CD14-positive monocyte (primary cell): ENCODE data around the gene FAM114A2. TPM values are rescaled to one million over a fixed set of nuclear protein-coding genes. Genes with fewer than 3 reads are reported as not detected.

Source experiments
- DNase-seq, 3 donors: peaks; one replicate each; pipeline ENCODE4 v3.0.0-alpha.2; 2011 to 2022
- H2AFZ ChIP-seq: 2 replicates; pipeline ENCODE4 v1.6.0; 2012; ENCODE audit warnings: mild to moderate bottlenecking, low read depth, low read length, inconsistent platforms; ENCODE audit not compliant: insufficient read depth, poor library complexity, severe bottlenecking
- H3K27ac ChIP-seq, 2 donors: 1 replicate in 1 of 2; 2 replicates in 1 of 2; pipeline ENCODE4 v1.5.1; 2012 to 2013; ENCODE audit warnings: low read length in 2 of 2, control low read depth in 1 of 2, inconsistent platforms in 1 of 2, low read depth in 1 of 2, mild to moderate bottlenecking in 1 of 2
- H3K27me3 ChIP-seq, 2 donors: one replicate each; pipeline versions ENCODE4 v1.6.0 to v1.6.1; 2011 to 2013; ENCODE audit warnings: low read length in 2 of 2; ENCODE audit not compliant: control insufficient read depth in 2 of 2, insufficient read depth in 2 of 2
- H3K36me3 ChIP-seq, 2 donors: replicated peaks in 1 of 2; 1 replicate in 1 of 2; 2 replicates in 1 of 2; pipeline versions ENCODE4 v1.5.1 to v1.6.1; 2012 to 2013; ENCODE audit warnings: low read length in 2 of 2, control low read depth in 1 of 2, inconsistent platforms in 1 of 2, mild to moderate bottlenecking in 1 of 2; ENCODE audit not compliant: insufficient read depth in 2 of 2, control insufficient read depth in 1 of 2
- H3K4me1 ChIP-seq, 2 donors: 1 replicate in 1 of 2; 2 replicates in 1 of 2; pipeline versions ENCODE4 v1.5.1 to v1.6.1; 2012 to 2013; ENCODE audit warnings: low read length in 2 of 2, control low read depth in 1 of 2, inconsistent platforms in 1 of 2, mild to moderate bottlenecking in 1 of 2, moderate library complexity in 1 of 2; ENCODE audit not compliant: insufficient read depth in 2 of 2, control insufficient read depth in 1 of 2
- H3K4me2 ChIP-seq: replicated peaks from 2 replicates; pipeline ENCODE3; 2012; ENCODE audit warnings: low read length, moderate library complexity, mild to moderate bottlenecking; ENCODE audit not compliant: poor library complexity, severe bottlenecking; ENCODE audit errors: extremely low read depth
- H3K4me3 ChIP-seq, 3 experiments: fragments of 200-600 bp in 1 of 3; sonication (generic) in 1 of 3; replicated peaks in 1 of 3; 1 replicate in 2 of 3; 2 replicates in 1 of 3; pipeline ENCODE4 v1.5.1; 2011 to 2013; ENCODE audit warnings: low read length in 3 of 3, mild to moderate bottlenecking in 3 of 3, control low read depth in 2 of 3, low read depth in 2 of 3, inconsistent platforms in 1 of 3, moderate library complexity in 1 of 3
- H3K79me2 ChIP-seq: 2 replicates; pipeline ENCODE4 v1.6.0; 2012; ENCODE audit warnings: mild to moderate bottlenecking, control low read depth, inconsistent platforms, low read length, moderate library complexity; ENCODE audit not compliant: insufficient read depth
- H3K9ac ChIP-seq: 2 replicates; pipeline ENCODE4 v1.6.0; 2017; ENCODE audit warnings: low read length, mild to moderate bottlenecking; ENCODE audit not compliant: insufficient read depth, poor library complexity, severe bottlenecking
- H3K9me3 ChIP-seq, 2 donors: replicated peaks in 1 of 2; 1 replicate in 1 of 2; 2 replicates in 1 of 2; pipeline versions ENCODE4 v1.5.1 to v1.6.1; 2012 to 2013; ENCODE audit warnings: low read length in 2 of 2, control low read depth in 1 of 2; ENCODE audit not compliant: control insufficient read depth in 1 of 2, insufficient read depth in 1 of 2
- H4K20me1 ChIP-seq: 2 replicates; pipeline ENCODE4 v1.6.0; 2012; ENCODE audit warnings: mild to moderate bottlenecking, low read length, control low read depth, moderate library complexity; ENCODE audit not compliant: insufficient read depth
- H3K27ac Mint-ChIP-seq, 7 donors: one replicate each; pipeline ENCODE4 v1.8.0; 2020; ENCODE audit warnings: mild to moderate bottlenecking in 7 of 7, mixed read lengths in 7 of 7, moderate library complexity in 6 of 7, inconsistent platforms in 2 of 7
- H3K27me3 Mint-ChIP-seq, 3 donors: one replicate each; pipeline ENCODE4 v1.8.0; 2021 to 2022; ENCODE audit warnings: low read depth in 3 of 3, mild to moderate bottlenecking in 3 of 3, mixed read lengths in 3 of 3, moderate library complexity in 3 of 3, inconsistent platforms in 1 of 3
- H3K36me3 Mint-ChIP-seq, 2 donors: one replicate each; pipeline ENCODE4 v1.8.0; 2020; ENCODE audit warnings: mixed read lengths in 2 of 2, inconsistent platforms in 1 of 2, mild to moderate bottlenecking in 1 of 2
- H3K4me1 Mint-ChIP-seq: one replicate; pipeline ENCODE4 v1.8.0; 2020; ENCODE audit warnings: mild to moderate bottlenecking, mixed read lengths
- H3K4me3 Mint-ChIP-seq, 2 donors: one replicate each; pipeline ENCODE4 v1.8.0; 2020; ENCODE audit warnings: mild to moderate bottlenecking in 2 of 2, mixed read lengths in 2 of 2, moderate library complexity in 1 of 2
- H3K9me3 Mint-ChIP-seq, 7 donors: one replicate each; pipeline ENCODE4 v1.8.0; 2020 to 2022; ENCODE audit warnings: mixed read lengths in 7 of 7, mild to moderate bottlenecking in 6 of 7, moderate library complexity in 6 of 7, inconsistent platforms in 2 of 7
- intact Hi-C, 2 donors: fragments of 100-400 bp; cut with micrococcal nuclease; formaldehyde crosslinking; loops; one replicate each; pipeline versions ENCODE4 v1.15.0 to v1.15.1; 2023
- polyA plus RNA-seq, 3 donors: library from polyadenylated mRNA; depleted of rRNA in 1 of 3; unstranded in 2 of 3; stranded (reverse) in 1 of 3; fragments of 300-500 nt in 2 of 3; fragments of >200 nt in 1 of 3; fragmentation: Illumina TruSeq in 2 of 3; gene quantifications; 1 replicate in 2 of 3; 2 replicates in 1 of 3; pipeline ENCODE4 v1.2.3, GENCODE V29; 2012 to 2021
- TF ChIP-seq, protein P1 (sequence below): fragments of 200-600 bp; IDR thresholded peaks from one replicate; pipeline ENCODE4 v1.8.0; 2022; ENCODE audit warnings: antibody characterized with exemption, mild to moderate bottlenecking

FAM114A2 gene
- polyA plus RNA-seq, 3 donors = 6.7 to 18.4 (median 15.6) TPM

DNA sequence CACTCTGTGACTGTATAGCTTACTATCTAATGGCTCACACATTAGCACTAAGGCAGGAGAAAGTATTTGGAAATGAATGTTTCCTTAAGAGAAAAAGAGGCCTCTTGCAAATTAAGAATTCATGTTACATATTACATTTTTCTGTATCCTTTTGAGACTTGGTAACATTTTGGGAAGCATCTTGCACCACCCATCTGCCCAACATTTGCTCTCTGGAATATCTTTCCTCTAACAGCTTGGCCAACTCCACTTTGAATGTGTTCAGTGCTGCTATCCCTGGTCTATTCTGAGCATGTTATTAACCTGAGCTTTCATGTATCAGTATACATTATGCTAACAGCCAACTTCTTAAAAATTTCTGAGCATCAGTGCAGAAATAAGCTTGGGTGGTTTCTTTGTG lies 27.3 kb upstream of the FAM114A2 start:
- no peak overlapping the region for H2AFZ ChIP-seq
- no peaks in the 10 kb centered on the region for H3K4me1 Mint-ChIP-seq
- intact Hi-C loops = no loop called here
- no peak overlapping the region for H3K4me3 ChIP-seq
- no peak overlapping the region for H3K4me3 Mint-ChIP-seq
- no peak for DNase-seq
- no peaks in the 10 kb centered on the region for H3K4me1 ChIP-seq
- peaks cover 2 to 10% (median 6%) of the 10 kb centered on the region in 3 donors for H3K27me3 Mint-ChIP-seq
- H3K79me2 ChIP-seq = no peaks in the 10 kb centered on the region
- H4K20me1 ChIP-seq = no peaks in the 10 kb centered on the region
- no peak overlapping the region for H3K27ac Mint-ChIP-seq
- no peaks in the 10 kb centered on the region for H3K9me3 Mint-ChIP-seq
- TF ChIP-seq, protein P1, sequence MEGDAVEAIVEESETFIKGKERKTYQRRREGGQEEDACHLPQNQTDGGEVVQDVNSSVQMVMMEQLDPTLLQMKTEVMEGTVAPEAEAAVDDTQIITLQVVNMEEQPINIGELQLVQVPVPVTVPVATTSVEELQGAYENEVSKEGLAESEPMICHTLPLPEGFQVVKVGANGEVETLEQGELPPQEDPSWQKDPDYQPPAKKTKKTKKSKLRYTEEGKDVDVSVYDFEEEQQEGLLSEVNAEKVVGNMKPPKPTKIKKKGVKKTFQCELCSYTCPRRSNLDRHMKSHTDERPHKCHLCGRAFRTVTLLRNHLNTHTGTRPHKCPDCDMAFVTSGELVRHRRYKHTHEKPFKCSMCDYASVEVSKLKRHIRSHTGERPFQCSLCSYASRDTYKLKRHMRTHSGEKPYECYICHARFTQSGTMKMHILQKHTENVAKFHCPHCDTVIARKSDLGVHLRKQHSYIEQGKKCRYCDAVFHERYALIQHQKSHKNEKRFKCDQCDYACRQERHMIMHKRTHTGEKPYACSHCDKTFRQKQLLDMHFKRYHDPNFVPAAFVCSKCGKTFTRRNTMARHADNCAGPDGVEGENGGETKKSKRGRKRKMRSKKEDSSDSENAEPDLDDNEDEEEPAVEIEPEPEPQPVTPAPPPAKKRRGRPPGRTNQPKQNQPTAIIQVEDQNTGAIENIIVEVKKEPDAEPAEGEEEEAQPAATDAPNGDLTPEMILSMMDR = no peak
- H3K36me3 Mint-ChIP-seq = no peaks in the 10 kb centered on the region
- H3K4me2 ChIP-seq = no peak overlapping the region
- no peak overlapping the region for H3K27ac ChIP-seq
- no peak overlapping the region for H3K9ac ChIP-seq
- no peaks in the 10 kb centered on the region for H3K36me3 ChIP-seq
- no peaks in the 10 kb centered on the region for H3K9me3 ChIP-seq
- H3K27me3 ChIP-seq = peaks cover 0 to 2% of the 10 kb centered on the region in 2 donors

DNA sequence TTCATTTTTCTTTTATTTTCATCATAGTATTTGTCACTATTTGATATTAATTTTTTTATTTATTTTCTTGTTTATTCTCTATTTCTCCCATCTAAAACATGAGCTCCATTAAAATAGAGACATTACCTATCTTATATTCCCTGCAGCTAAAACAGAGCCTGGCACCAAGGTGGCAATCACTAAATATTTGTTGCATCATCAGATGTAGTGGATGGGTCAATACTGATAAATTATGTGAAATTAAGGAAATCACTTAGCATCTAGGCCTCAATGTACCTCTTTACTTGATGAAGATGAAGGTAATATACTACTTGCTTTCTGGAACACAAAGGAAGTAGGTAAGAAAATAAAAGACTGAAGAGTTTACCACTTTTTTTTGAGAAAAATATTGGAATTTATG lies 24.7 kb upstream of the FAM114A2 start:
- Histone ChIP-seq H3K4me1 (peaks cover 0 to 4% of the 10 kb centered on the region in 2 donors), H4K20me1 (peaks cover 7% of the 10 kb centered on the region), H3K9ac (no peak overlapping the region), H3K4me3 (no peak overlapping the region), H2AFZ (no peak overlapping the region), H3K27ac (no peak overlapping the region), H3K27me3 (peaks cover 0 to 2% of the 10 kb centered on the region in 2 donors), H3K4me2 (no peak overlapping the region), H3K9me3 (no peaks in the 10 kb centered on the region), H3K36me3 (no peaks in the 10 kb centered on the region), H3K79me2 (no peaks in the 10 kb centered on the region)
- no peak overlapping the region for H3K27ac Mint-ChIP-seq
- H3K36me3 Mint-ChIP-seq = no peaks in the 10 kb centered on the region
- DNase-seq = no peak
- TF ChIP-seq, protein P1 = no peak
- H3K4me3 Mint-ChIP-seq = no peak overlapping the region
- H3K27me3 Mint-ChIP-seq = peaks cover 0 to 3% (median 2%) of the 10 kb centered on the region in 3 donors
- H3K4me1 Mint-ChIP-seq = peaks cover 8% of the 10 kb centered on the region
- no peaks in the 10 kb centered on the region for H3K9me3 Mint-ChIP-seq
- intact Hi-C loops = no loop called here
